Calu3 (cell line): ENCODE measurements around the gene MED1. TPM values are rescaled to one million over a fixed set of nuclear protein-coding genes. Genes with fewer than 3 reads are reported as not detected.
A peak's percentile ranks its signal among the peaks of the same experiment; 100 is the strongest.
"Not testable (repeated sequence)": the region's sequence is repeated elsewhere in the genome, so short reads cannot be mapped to it uniquely, and the experiment has no call there.

Source experiments
- BruUV-seq: library from RNA; stranded (reverse); fragments of 400-500 nt; replicated peaks from 2 replicates; lab custom pipeline; 2021; lab: Mats Ljungman, UMichigan
- CTCF ChIA-PET: fragments of 300-600 bp; sonication (Branson Sonifier 250); formaldehyde crosslinking; loops from one replicate; lab custom pipeline; 2022; ENCODE audit warnings: antibody characterized with exemption; lab: Charles Lee
- DNase-seq: peaks from one replicate; pipeline ENCODE4 v3.0.0; 2022
- H3K27ac Mint-ChIP-seq: one replicate; pipeline ENCODE4 v1.8.0; 2022; ENCODE audit warnings: mixed read lengths; ENCODE audit not compliant: unreplicated experiment
- H3K27me3 Mint-ChIP-seq: one replicate; pipeline ENCODE4 v1.8.0; 2022; ENCODE audit warnings: mixed read lengths; ENCODE audit not compliant: unreplicated experiment
- H3K36me3 Mint-ChIP-seq: one replicate; pipeline ENCODE4 v1.8.0; 2022; ENCODE audit warnings: mild to moderate bottlenecking, moderate library complexity, mixed read lengths; ENCODE audit not compliant: insufficient read depth, unreplicated experiment
- H3K4me1 Mint-ChIP-seq: one replicate; pipeline ENCODE4 v1.8.0; 2022; ENCODE audit warnings: mild to moderate bottlenecking, low read depth, mixed read lengths; ENCODE audit not compliant: unreplicated experiment
- H3K4me3 Mint-ChIP-seq: one replicate; pipeline ENCODE4 v1.8.0; 2022; ENCODE audit warnings: mild to moderate bottlenecking, low read depth, moderate library complexity, mixed read lengths; ENCODE audit not compliant: unreplicated experiment
- H3K9me3 Mint-ChIP-seq: one replicate; pipeline ENCODE4 v1.8.0; 2022; ENCODE audit warnings: low read depth, mixed read lengths; ENCODE audit not compliant: unreplicated experiment
- CTCF ChIP-seq: fragments of 200-600 bp; IDR thresholded peaks from one replicate; pipeline ENCODE4 v1.8.0; 2022; ENCODE audit warnings: antibody characterized with exemption; ENCODE audit not compliant: unreplicated experiment
- intact Hi-C: fragments of 100-400 bp; cut with micrococcal nuclease; formaldehyde crosslinking; loops from one replicate; pipeline ENCODE4 v1.10.0; 2022; ENCODE audit not compliant: unreplicated experiment
- total RNA-seq: library from RNA; stranded (reverse); gene quantifications from 2 replicates; pipeline ENCODE4 v1.2.3, GENCODE V29; 2022

The MED1 gene
- total RNA-seq, 1 experiment from 2014 or later: 227 TPM

- intact Hi-C loops: no loop called here
- H3K27ac Mint-ChIP-seq: no peak overlapping the region
Measured at GRCh38 chr17:39455919-39456318, 4.9 kb upstream of the MED1 start.

GRCh38 chr17:39450051-39450450 is 1.0 kb downstream of the MED1 start:
- intact Hi-C loops: no loop called here
- H3K4me1 Mint-ChIP-seq: peaks cover 26% of the 10 kb centered on the region
- H3K36me3 Mint-ChIP-seq: peaks cover 74% of the 10 kb centered on the region
- peak overlapping the region; percentile 94 for H3K4me3 Mint-ChIP-seq
- DNase-seq: peak; percentile 65
- no TSS peak for BruUV-seq
- CTCF ChIA-PET: interaction anchor here (0.6 to 5.5 kb wide), 8 partner anchors 8 to 280 kb away, joined by 3 to 149 read pairs (median 8); partner anchors contain the start of genes CDK12, FBXL20, MIEN1 and RPL19
- TF ChIP-seq CTCF: no peak
- no peaks in the 10 kb centered on the region for H3K9me3 Mint-ChIP-seq
- no peaks in the 10 kb centered on the region for H3K27me3 Mint-ChIP-seq
- H3K27ac Mint-ChIP-seq: peak overlapping the region; percentile 98

More at GRCh38 chr17:39455919-39456318, 4.9 kb upstream of the MED1 start:
- Mint-ChIP-seq H3K27me3 (no peaks in the 10 kb centered on the region), H3K4me1 (no peaks in the 10 kb centered on the region), H3K36me3 (peaks cover 28% of the 10 kb centered on the region), H3K9me3 (no peaks in the 10 kb centered on the region), H3K4me3 (no peak overlapping the region)
- DNase-seq: no peak
- TF ChIP-seq CTCF: no peak
- CTCF ChIA-PET: interaction anchor here (0.6 to 0.7 kb wide), 3 partner anchors 19 to 678 kb away, joined by 4 to 5 read pairs (median 4); no protein-coding TSS in a partner anchor
- BruUV-seq: no TSS peak

GRCh38 chr17:39447561-39447960 is 3.5 kb downstream of the MED1 start:
- no peak for TF ChIP-seq CTCF
- no peak overlapping the region for H3K4me3 Mint-ChIP-seq
- CTCF ChIA-PET: interaction anchor here (0.6 to 1.1 kb wide), 3 partner anchors 8 to 1069 kb away, joined by 3 to 6 read pairs (median 4); no protein-coding TSS in a partner anchor

GRCh38 chr17:39443326-39443725 is 7.7 kb downstream of the MED1 start:
- H3K36me3 Mint-ChIP-seq: peaks cover 100% of the 10 kb centered on the region
- BruUV-seq: no TSS peak

More at GRCh38 chr17:39447561-39447960, 3.5 kb downstream of the MED1 start:
- Mint-ChIP-seq H3K27ac (no peak overlapping the region), H3K9me3 (no peaks in the 10 kb centered on the region), H3K4me1 (peaks cover 26% of the 10 kb centered on the region), H3K27me3 (no peaks in the 10 kb centered on the region), H3K36me3 (peaks cover 99% of the 10 kb centered on the region)
- intact Hi-C loops: no loop called here
- DNase-seq: no peak
- BruUV-seq: no TSS peak

GRCh38 chr17:39439868-39440267 is 11.2 kb downstream of the MED1 start:
- peaks cover 100% of the 10 kb centered on the region for H3K36me3 Mint-ChIP-seq
- DNase-seq, H3K27me3 Mint-ChIP-seq, H3K9me3 Mint-ChIP-seq, H3K4me1 Mint-ChIP-seq, H3K27ac Mint-ChIP-seq, intact Hi-C loops, BruUV-seq, H3K4me3 Mint-ChIP-seq: not testable (repeated sequence)
- CTCF ChIA-PET: interaction anchor here (0.7 to 0.9 kb wide), 3 partner anchors 8 to 685 kb away, joined by 3 to 4 read pairs (median 3); partner anchors contain the start of gene CDK12

More at GRCh38 chr17:39443326-39443725, 7.7 kb downstream of the MED1 start:
- Mint-ChIP-seq H3K4me1 (peaks cover 7% of the 10 kb centered on the region), H3K9me3 (no peaks in the 10 kb centered on the region), H3K27me3 (no peaks in the 10 kb centered on the region), H3K4me3 (no peak overlapping the region), H3K27ac (no peak overlapping the region)
- CTCF ChIA-PET: interaction anchor here (0.6 to 2.3 kb wide), 4 partner anchors 18 to 1656 kb away, joined by 3 to 16 read pairs (median 4); partner anchors contain the start of gene CDK12
- DNase-seq: no peak
- intact Hi-C loops: no loop called here
- TF ChIP-seq CTCF: no peak
